Nephron (organoid): ENCODE measurements around the gene RAD51AP1.

Experiments
- H3K27ac Mint-ChIP-seq, 3 experiments: 2 replicates each; pipeline ENCODE4 v1.8.0; 2020; ENCODE audit warnings: mixed read lengths in 3 of 3, mild to moderate bottlenecking in 2 of 3, moderate library complexity in 1 of 3
- H3K27me3 Mint-ChIP-seq: 2 replicates; pipeline ENCODE4 v1.8.0; 2021; ENCODE audit warnings: low read depth, mild to moderate bottlenecking, moderate library complexity, mixed read lengths
- H3K36me3 Mint-ChIP-seq: 2 replicates; pipeline ENCODE4 v1.8.0; 2020; ENCODE audit warnings: low read depth, mixed read lengths
- H3K4me1 Mint-ChIP-seq: 2 replicates; pipeline ENCODE4 v1.8.0; 2020; ENCODE audit warnings: mixed read lengths
- H3K4me3 Mint-ChIP-seq, 3 experiments: 2 replicates each; pipeline ENCODE4 v1.8.0; 2020; ENCODE audit warnings: mild to moderate bottlenecking in 3 of 3, mixed read lengths in 3 of 3, moderate library complexity in 2 of 3
- H3K9me3 Mint-ChIP-seq: 2 replicates; pipeline ENCODE4 v1.8.0; 2020; ENCODE audit warnings: mixed read lengths
- CTCF ChIP-seq, 3 experiments: fragments of 200-600 bp; sonication (generic); IDR thresholded peaks; one replicate each; pipeline ENCODE4 v1.5.0; 2021; ENCODE audit warnings: antibody characterized with exemption in 3 of 3; ENCODE audit not compliant: unreplicated experiment in 3 of 3

The RAD51AP1 gene

DNA sequence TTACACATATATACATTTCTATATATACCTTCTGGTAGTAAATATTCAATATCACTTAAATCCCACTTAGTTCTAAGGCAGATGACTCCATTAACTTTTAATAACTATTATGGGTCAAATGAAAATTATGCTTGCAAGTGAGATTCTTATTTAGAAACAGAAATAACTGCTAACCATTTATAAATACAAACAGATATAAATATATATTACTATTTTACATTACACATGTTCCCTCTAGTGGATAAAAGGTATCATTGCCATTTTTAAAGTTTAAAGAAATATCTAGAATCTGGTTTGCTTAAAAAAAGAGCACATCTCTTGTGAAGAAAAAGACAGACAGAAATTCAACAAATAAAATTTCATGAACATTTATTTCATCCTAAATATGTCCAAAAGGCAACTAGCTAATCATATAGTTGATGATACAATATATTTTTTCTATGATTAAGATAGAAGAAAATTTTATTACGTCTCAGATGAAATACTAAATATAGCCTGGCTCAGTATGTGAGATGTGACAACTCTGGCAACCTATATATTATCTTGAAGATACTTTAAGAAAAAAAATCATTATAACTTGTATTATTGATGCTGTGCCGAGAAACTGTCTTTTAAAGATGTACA is 11.7 kb upstream of the RAD51AP1 start:
- Mint-ChIP-seq H3K4me1 (no peaks in the 10 kb centered on the region), H3K9me3 (no peaks in the 10 kb centered on the region), H3K27me3 (no peaks in the 10 kb centered on the region), H3K36me3 (peaks cover 27% of the 10 kb centered on the region), H3K27ac (no peak overlapping the region), H3K4me3 (no peak overlapping the region)
- peak; percentile 42 to 76 (median 47) for TF ChIP-seq CTCF (IDR thresholded peaks at IDR 0.05; ENCODE audit: unreplicated experiment in 3 of 3)

GRCh38 chr12:4530160-4530559 is 8.5 kb upstream of the RAD51AP1 start:
- no peak for TF ChIP-seq CTCF (IDR thresholded peaks at IDR 0.05; ENCODE audit: unreplicated experiment in 3 of 3)
- no peaks in the 10 kb centered on the region for H3K4me1 Mint-ChIP-seq
- H3K4me3 Mint-ChIP-seq: no peak overlapping the region
- peaks cover 6% of the 10 kb centered on the region for H3K36me3 Mint-ChIP-seq
- no peaks in the 10 kb centered on the region for H3K27me3 Mint-ChIP-seq
- H3K9me3 Mint-ChIP-seq: no peaks in the 10 kb centered on the region
- no peak overlapping the region for H3K27ac Mint-ChIP-seq

- no peak overlapping the region for H3K4me3 Mint-ChIP-seq
- peaks cover 6% of the 10 kb centered on the region for H3K36me3 Mint-ChIP-seq
- TF ChIP-seq CTCF (IDR thresholded peaks at IDR 0.05; ENCODE audit: unreplicated experiment in 3 of 3): no peak
- H3K27ac Mint-ChIP-seq: no peak overlapping the region
- no peaks in the 10 kb centered on the region for H3K27me3 Mint-ChIP-seq
- H3K4me1 Mint-ChIP-seq: no peaks in the 10 kb centered on the region
- H3K9me3 Mint-ChIP-seq: no peaks in the 10 kb centered on the region
Observed at GRCh38 chr12:4530982-4531586, 7.6 kb upstream of the RAD51AP1 start.

- Mint-ChIP-seq H3K9me3 (no peaks in the 10 kb centered on the region), H3K27me3 (no peaks in the 10 kb centered on the region), H3K27ac (no peak overlapping the region), H3K4me3 (peak overlapping the region in 2 of 3 experiments; percentile 17 to 26), H3K36me3 (peaks cover 1% of the 10 kb centered on the region), H3K4me1 (peaks cover 25% of the 10 kb centered on the region)
- TF ChIP-seq CTCF (IDR thresholded peaks at IDR 0.05; ENCODE audit: unreplicated experiment in 3 of 3): no peak
Observed at GRCh38 chr12:4535092-4535491, 3.6 kb upstream of the RAD51AP1 start.

GRCh38 chr12:4535871-4536270 is 2.8 kb upstream of the RAD51AP1 start:
- peaks cover 26% of the 10 kb centered on the region for H3K4me1 Mint-ChIP-seq
- no peak overlapping the region for H3K27ac Mint-ChIP-seq
- no peak for TF ChIP-seq CTCF (IDR thresholded peaks at IDR 0.05; ENCODE audit: unreplicated experiment in 3 of 3)
- H3K27me3 Mint-ChIP-seq: no peaks in the 10 kb centered on the region
- no peaks in the 10 kb centered on the region for H3K36me3 Mint-ChIP-seq
- H3K9me3 Mint-ChIP-seq: no peaks in the 10 kb centered on the region
- H3K4me3 Mint-ChIP-seq: no peak overlapping the region
